ENCODE results near the gene KIAA1210. TPM values are rescaled to one million over a fixed set of nuclear protein-coding genes. Genes with fewer than 3 reads are reported as not detected.

Gene KIAA1210
- total and polyA plus RNA-seq, 2 of the 13 experiments (the other 11 are each of a cell fraction or from before 2014, with no cell fraction given), result not detected

GRCh38 chrX:119041175-119041574 lies 86.4 kb downstream of the KIAA1210 start:
- intact Hi-C loops (cut with micrococcal nuclease; ENCODE audit: unreplicated experiment), result no loop called here
- Histone ChIP-seq H3K4me3 (replicated peaks in 1 of 3; ENCODE audit: insufficient read depth in 1 of 3, low read depth in 2 of 3, low read length in 3 of 3) (no peak overlapping the region), H3K9ac (ENCODE audit: insufficient read depth, low read depth, low read length) (no peak overlapping the region), H4K20me1 (ENCODE audit: insufficient read depth, low read length) (no peaks in the 10 kb centered on the region), H3K27me3 (ENCODE audit: control insufficient read depth in 1 of 2, insufficient read depth in 2 of 2, low read length in 2 of 2) (no peaks in the 10 kb centered on the region), H3K36me3 (replicated peaks in 1 of 2; ENCODE audit: control insufficient read depth in 1 of 2, insufficient read depth in 2 of 2, low read length in 2 of 2) (no peaks in the 10 kb centered on the region), H3K9me3 (ENCODE audit: low read length) (no peaks in the 10 kb centered on the region), H3K27ac (ENCODE audit: extremely low read length, insufficient read depth, low read length) (peak overlapping the region; percentile 30), H3K4me2 (ENCODE audit: low read depth, low read length) (no peak overlapping the region), H3K79me2 (ENCODE audit: insufficient read depth, low read length) (no peaks in the 10 kb centered on the region), H3K4me1 (ENCODE audit: insufficient read depth, low read length) (peaks cover 23% of the 10 kb centered on the region), H2AFZ (ENCODE audit: low read length) (no peak overlapping the region)
- FAIRE-seq, result peak; percentile 77
- in situ Hi-C loops (cut with HindIII; ENCODE audit: extremely low pct_ligation_motif_present, low pct_unique_long_range_greater_than_20kb), result no loop called here
- ChIA-PET CTCF (ENCODE audit: low intra/inter-chr PET ratio, low total read pairs) (no interaction called here), POLR2A (interaction anchor here (1.0 to 1.6 kb wide), 2 partner anchors 66 to 194 kb away, joined by 3 to 6 read pairs; no protein-coding TSS in a partner anchor)
- DNase-seq (ENCODE audit: low spot score), result peak; percentile 73
- ATAC-seq, result peak; percentile 95
- WGBS (ENCODE audit: low lambda C conversion rate), result 3% methylated on average over 4 of the region's 4 CpGs
- BruUV-seq (replicated peaks), result no TSS peak
- TF ChIP-seq TBL1XR1 (IDR thresholded peaks at IDR 0.05; ENCODE audit: borderline replicate concordance, low read length, partially characterized antibody) (peak; percentile 37), NR2F6 (IDR thresholded peaks at IDR 0.05) (0 out of 2 replicates have a peak, but pooled peaks have one; percentile 20), NR2F6 (CRISPR knock-in tag; IDR thresholded peaks at IDR 0.05) (0 out of 2 replicates have a peak, but pooled peaks have one; percentile 34), NR2F1 (CRISPR knock-in tag; IDR thresholded peaks at IDR 0.05) (peak in 1 of 2 experiments; percentile 44; a peak in 1 of 4 replicates), NCOA2 (CRISPR knock-in tag; IDR thresholded peaks at IDR 0.05) (peak; percentile 14; the same call in 1 of the 2 replicates), U2AF2 (IDR thresholded peaks at IDR 0.05; ENCODE audit: low read depth, low read length) (no peak), HMG20A (CRISPR knock-in tag; IDR thresholded peaks at IDR 0.05; ENCODE audit: borderline replicate concordance) (peak; percentile 59; the same call in 1 of the 2 replicates), NCOR1 (IDR thresholded peaks at IDR 0.05; ENCODE audit: borderline replicate concordance, low read length) (peak; percentile 46; the same call in 1 of the 2 replicates), PAXIP1 (CRISPR knock-in tag; conservative IDR thresholded peaks at IDR 0.05) (peak; percentile 37), THRA (CRISPR knock-in tag; IDR thresholded peaks at IDR 0.05; ENCODE audit: borderline replicate concordance) (peak; percentile 98), TMF1 (CRISPR knock-in tag; IDR thresholded peaks at IDR 0.05; ENCODE audit: low read depth) (no peak), SAP130 (CRISPR knock-in tag; IDR thresholded peaks at IDR 0.05; ENCODE audit: low read depth) (peak; percentile 44; the same call in 1 of the 2 replicates), ZNF34 (CRISPR knock-in tag; IDR thresholded peaks at IDR 0.05; ENCODE audit: borderline replicate concordance) (no peak), LCORL (IDR thresholded peaks at IDR 0.05) (no peak), LCORL (CRISPR knock-in tag; IDR thresholded peaks at IDR 0.05) (no peak), ZNF331 (CRISPR knock-in tag; IDR thresholded peaks at IDR 0.05) (0 out of 2 replicates have a peak, but pooled peaks have one; percentile 13), SKI (IDR thresholded peaks at IDR 0.05; ENCODE audit: partially characterized antibody) (peak; percentile 53), EP300 (IDR thresholded peaks at IDR 0.05; ENCODE audit: low read depth in 2 of 2, low read length in 2 of 2) (peak in 1 of 2 experiments; percentile 39; a peak in 1 of 4 replicates), EP300 (CRISPR knock-in tag; IDR thresholded peaks at IDR 0.05; ENCODE audit: borderline replicate concordance) (no peak)
- TF ChIP-seq, protein P1, sequence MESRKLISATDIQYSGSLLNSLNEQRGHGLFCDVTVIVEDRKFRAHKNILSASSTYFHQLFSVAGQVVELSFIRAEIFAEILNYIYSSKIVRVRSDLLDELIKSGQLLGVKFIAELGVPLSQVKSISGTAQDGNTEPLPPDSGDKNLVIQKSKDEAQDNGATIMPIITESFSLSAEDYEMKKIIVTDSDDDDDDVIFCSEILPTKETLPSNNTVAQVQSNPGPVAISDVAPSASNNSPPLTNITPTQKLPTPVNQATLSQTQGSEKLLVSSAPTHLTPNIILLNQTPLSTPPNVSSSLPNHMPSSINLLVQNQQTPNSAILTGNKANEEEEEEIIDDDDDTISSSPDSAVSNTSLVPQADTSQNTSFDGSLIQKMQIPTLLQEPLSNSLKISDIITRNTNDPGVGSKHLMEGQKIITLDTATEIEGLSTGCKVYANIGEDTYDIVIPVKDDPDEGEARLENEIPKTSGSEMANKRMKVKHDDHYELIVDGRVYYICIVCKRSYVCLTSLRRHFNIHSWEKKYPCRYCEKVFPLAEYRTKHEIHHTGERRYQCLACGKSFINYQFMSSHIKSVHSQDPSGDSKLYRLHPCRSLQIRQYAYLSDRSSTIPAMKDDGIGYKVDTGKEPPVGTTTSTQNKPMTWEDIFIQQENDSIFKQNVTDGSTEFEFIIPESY (CRISPR knock-in tag; IDR thresholded peaks at IDR 0.05), result no peak
